Panc1 (cell line): Measurements from ENCODE around the gene UMAD1. TPM values are rescaled to one million over a fixed set of nuclear protein-coding genes. Genes with fewer than 3 reads are reported as not detected.

Experiments used
- ATAC-seq: fragments of 200-7000 bp; cut with Tn5 transposase; 2 replicates; pipeline ENCODE4 v1.9.1; 2020; ENCODE audit warnings: mild to moderate bottlenecking, moderate library complexity
- BruUV-seq: library from RNA; stranded (reverse); fragments of 400-500 nt; replicated peaks from 2 replicates; lab custom pipeline; 2021; lab: Mats Ljungman, UMichigan
- CTCF ChIA-PET: fragments of 300-600 bp; sonication (Branson Sonifier 250); formaldehyde crosslinking; loops from one replicate; lab custom pipeline; 2022; ENCODE audit warnings: antibody characterized with exemption; lab: Charles Lee
- POLR2A ChIA-PET: fragments of 300-600 bp; sonication (Branson Sonifier 250); formaldehyde crosslinking; loops from one replicate; lab custom pipeline; 2022; ENCODE audit warnings: antibody characterized with exemption; lab: Charles Lee
- DNase-seq: peaks from one replicate; pipeline ENCODE4 v3.0.0-alpha.2; 2010; ENCODE audit warnings: low read depth, low spot score
- H3K27ac ChIP-seq: 2 replicates; pipeline ENCODE4 v1.5.1; 2011; ENCODE audit warnings: mild to moderate bottlenecking, low read length, inconsistent platforms
- H3K27me3 ChIP-seq: fragments of 200-500 bp; sonication (Bioruptor generic); 2 replicates; pipeline ENCODE4 v1.6.0; 2014; ENCODE audit warnings: low read length, inconsistent platforms; ENCODE audit not compliant: control insufficient read depth, insufficient read depth
- H3K36me3 ChIP-seq: fragments of 200-500 bp; sonication (Bioruptor generic); 2 replicates; pipeline ENCODE4 v1.5.1; 2014; ENCODE audit warnings: inconsistent platforms, mild to moderate bottlenecking, low read length, moderate library complexity; ENCODE audit not compliant: control insufficient read depth, insufficient read depth
- H3K4me1 ChIP-seq: 2 replicates; pipeline ENCODE4 v1.5.1; 2011; ENCODE audit warnings: inconsistent platforms, mild to moderate bottlenecking, low read length, moderate library complexity; ENCODE audit not compliant: control insufficient read depth, insufficient read depth
- H3K4me3 ChIP-seq, 2 experiments: 2 replicates each; pipeline ENCODE4 v1.5.1; 2011 to 2012; ENCODE audit warnings: low read depth in 2 of 2, low read length in 2 of 2, mild to moderate bottlenecking in 2 of 2, inconsistent platforms in 1 of 2, moderate library complexity in 1 of 2
- H3K9me3 ChIP-seq: fragments of 200-500 bp; sonication (Bioruptor generic); 2 replicates; pipeline ENCODE4 v1.5.1; 2014; ENCODE audit warnings: low read depth, mild to moderate bottlenecking, inconsistent platforms, low read length, moderate library complexity; ENCODE audit not compliant: control insufficient read depth, insufficient read depth
- POLR2AphosphoS5 ChIP-seq: IDR thresholded peaks from 2 replicates; pipeline ENCODE4 v1.6.1; 2012; ENCODE audit warnings: mild to moderate bottlenecking, low read depth, low read length, moderate library complexity
- REST ChIP-seq, 2 experiments: IDR thresholded peaks; 2 replicates each; pipeline ENCODE4 v1.6.1; 2011 to 2012; ENCODE audit warnings: low read depth in 2 of 2, control low read depth in 1 of 2, low read length in 1 of 2, mild to moderate bottlenecking in 1 of 2, moderate library complexity in 1 of 2; ENCODE audit not compliant: insufficient read depth in 1 of 2
- SIN3A ChIP-seq: IDR thresholded peaks from 2 replicates; pipeline ENCODE4 v1.6.1; 2012; ENCODE audit warnings: low read depth, mild to moderate bottlenecking, low read length, moderate library complexity, borderline replicate concordance; ENCODE audit not compliant: insufficient read depth
- TCF7L2 ChIP-seq: IDR thresholded peaks from 2 replicates; pipeline ENCODE4 v1.6.1; 2011; ENCODE audit warnings: mild to moderate bottlenecking, low read depth, low read length, inconsistent platforms
- in situ Hi-C: cut with HindIII; loops from 2 replicates; pipeline ENCODE4 v1.10.0; 2016; ENCODE audit warnings: low sequenced_read_pairs, low pct_unique_long_range_greater_than_20kb
- intact Hi-C: fragments of 100-400 bp; cut with micrococcal nuclease; formaldehyde crosslinking; loops from one replicate; pipeline ENCODE4 v1.10.0; 2022; ENCODE audit not compliant: unreplicated experiment
- total RNA-seq: library from RNA; stranded (reverse); gene quantifications from one replicate; pipeline ENCODE4 v1.2.1, GENCODE V29; 2021; ENCODE audit not compliant: unreplicated experiment
- TF ChIP-seq, protein P1 (sequence below): fragments of 450-650 bp; IDR thresholded peaks from 2 replicates; pipeline ENCODE4 v1.5.1; 2017; ENCODE audit warnings: mild to moderate bottlenecking

Gene UMAD1
- total RNA-seq, 1 experiment from 2014 or later: 19.9 TPM

GRCh38 chr7:7667187-7667586 is 26.6 kb downstream of the UMAD1 start:
- ChIA-PET CTCF (no interaction called here), POLR2A (no interaction called here)
- ATAC-seq (no peak), DNase-seq (no peak)
- Histone ChIP-seq H3K27me3 (no peaks in the 10 kb centered on the region), H3K4me3 (no peak overlapping the region), H3K4me1 (peaks cover 7% of the 10 kb centered on the region; the same call in 1 of the 2 replicates), H3K36me3 (no peaks in the 10 kb centered on the region), H3K9me3 (no peaks in the 10 kb centered on the region), H3K27ac (no peak overlapping the region)
- TF ChIP-seq TCF7L2: no peak
- no peak for TF ChIP-seq SIN3A
- no peak for TF ChIP-seq REST (IDR thresholded peaks at IDR 0.05; ENCODE audit: insufficient read depth in 1 of 2, low read depth in 2 of 2, low read length in 1 of 2)
- TF ChIP-seq POLR2AphosphoS5: no peak
- TF ChIP-seq, protein P1, sequence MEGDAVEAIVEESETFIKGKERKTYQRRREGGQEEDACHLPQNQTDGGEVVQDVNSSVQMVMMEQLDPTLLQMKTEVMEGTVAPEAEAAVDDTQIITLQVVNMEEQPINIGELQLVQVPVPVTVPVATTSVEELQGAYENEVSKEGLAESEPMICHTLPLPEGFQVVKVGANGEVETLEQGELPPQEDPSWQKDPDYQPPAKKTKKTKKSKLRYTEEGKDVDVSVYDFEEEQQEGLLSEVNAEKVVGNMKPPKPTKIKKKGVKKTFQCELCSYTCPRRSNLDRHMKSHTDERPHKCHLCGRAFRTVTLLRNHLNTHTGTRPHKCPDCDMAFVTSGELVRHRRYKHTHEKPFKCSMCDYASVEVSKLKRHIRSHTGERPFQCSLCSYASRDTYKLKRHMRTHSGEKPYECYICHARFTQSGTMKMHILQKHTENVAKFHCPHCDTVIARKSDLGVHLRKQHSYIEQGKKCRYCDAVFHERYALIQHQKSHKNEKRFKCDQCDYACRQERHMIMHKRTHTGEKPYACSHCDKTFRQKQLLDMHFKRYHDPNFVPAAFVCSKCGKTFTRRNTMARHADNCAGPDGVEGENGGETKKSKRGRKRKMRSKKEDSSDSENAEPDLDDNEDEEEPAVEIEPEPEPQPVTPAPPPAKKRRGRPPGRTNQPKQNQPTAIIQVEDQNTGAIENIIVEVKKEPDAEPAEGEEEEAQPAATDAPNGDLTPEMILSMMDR: no peak
- intact Hi-C loops (no loop called here), in situ Hi-C loops (no loop called here)
- BruUV-seq: no TSS peak

GRCh38 chr7:7668706-7669105 is 28.2 kb downstream of the UMAD1 start:
- Histone ChIP-seq H3K27ac (no peak overlapping the region), H3K36me3 (no peaks in the 10 kb centered on the region), H3K27me3 (no peaks in the 10 kb centered on the region), H3K9me3 (no peaks in the 10 kb centered on the region), H3K4me3 (no peak overlapping the region), H3K4me1 (peaks cover 7% of the 10 kb centered on the region; the same call in 1 of the 2 replicates)
- intact Hi-C loops (no loop called here), in situ Hi-C loops (no loop called here)
- TF ChIP-seq REST (IDR thresholded peaks at IDR 0.05; ENCODE audit: insufficient read depth in 1 of 2, low read depth in 2 of 2, low read length in 1 of 2) (no peak), POLR2AphosphoS5 (no peak), TCF7L2 (no peak), SIN3A (no peak)
- TF ChIP-seq, protein P1: no peak
- no peak for DNase-seq
- CTCF ChIA-PET: no interaction called here
- POLR2A ChIA-PET: no interaction called here
- BruUV-seq: no TSS peak
- no peak for ATAC-seq
